NCI-H2107 (cell line): ENCODE measurements around the gene PAQR4.
"Not testable (repeated sequence)": the region's sequence is repeated elsewhere in the genome, so short reads cannot be mapped to it uniquely, and the experiment has no call there.

Source experiments
- DNase-seq: peaks from one replicate; lab custom pipeline; 2025; lab: John Stamatoyannopoulos, UW

Gene PAQR4

DNA sequence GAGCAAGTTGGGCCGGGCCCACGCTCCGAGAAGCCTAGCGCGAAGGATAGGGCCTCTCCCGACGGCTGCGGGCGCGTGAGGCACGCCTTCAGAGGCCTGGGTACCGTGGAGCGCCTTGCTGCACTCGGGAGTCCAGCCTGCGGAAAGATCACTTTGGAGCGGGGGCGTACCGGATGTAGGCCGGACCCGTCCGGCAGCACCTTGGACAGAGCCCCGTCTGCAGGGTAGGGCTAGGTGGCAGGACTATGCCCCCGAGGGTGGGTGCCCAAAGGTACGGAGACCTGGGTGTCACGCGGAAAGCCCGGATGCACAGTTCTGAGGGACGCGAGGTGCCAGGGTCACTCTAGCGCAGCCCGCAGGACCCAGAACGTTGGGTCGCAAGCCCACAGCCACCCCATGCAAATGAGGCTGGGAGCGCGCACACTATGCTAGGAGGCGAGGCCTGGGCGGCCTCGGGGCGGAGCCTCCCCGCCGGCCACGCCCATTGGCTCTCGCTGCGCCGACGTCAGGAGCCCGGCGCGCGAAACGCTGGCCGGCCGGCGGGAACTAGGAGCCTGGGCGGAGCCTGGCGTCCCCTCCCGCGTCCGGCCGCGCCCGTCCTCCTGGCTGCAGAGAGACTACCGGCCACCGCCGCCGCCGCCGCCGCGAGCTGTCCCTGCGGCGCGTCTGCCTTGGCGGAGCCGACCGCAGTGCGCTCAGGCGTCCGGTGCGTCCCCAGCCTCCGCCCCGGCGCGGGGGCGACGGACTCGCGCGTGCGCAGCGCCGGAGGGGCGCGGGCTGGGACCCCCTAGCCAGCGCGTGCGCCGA is at the start of gene PAQR4:
PAQR4 (plus strand) TSS at position 611 of the 807 bp plus-strand sequence. CDS start 327 bp downstream, outside the sequence.
- DNase-seq, result peak; percentile 76

DNA sequence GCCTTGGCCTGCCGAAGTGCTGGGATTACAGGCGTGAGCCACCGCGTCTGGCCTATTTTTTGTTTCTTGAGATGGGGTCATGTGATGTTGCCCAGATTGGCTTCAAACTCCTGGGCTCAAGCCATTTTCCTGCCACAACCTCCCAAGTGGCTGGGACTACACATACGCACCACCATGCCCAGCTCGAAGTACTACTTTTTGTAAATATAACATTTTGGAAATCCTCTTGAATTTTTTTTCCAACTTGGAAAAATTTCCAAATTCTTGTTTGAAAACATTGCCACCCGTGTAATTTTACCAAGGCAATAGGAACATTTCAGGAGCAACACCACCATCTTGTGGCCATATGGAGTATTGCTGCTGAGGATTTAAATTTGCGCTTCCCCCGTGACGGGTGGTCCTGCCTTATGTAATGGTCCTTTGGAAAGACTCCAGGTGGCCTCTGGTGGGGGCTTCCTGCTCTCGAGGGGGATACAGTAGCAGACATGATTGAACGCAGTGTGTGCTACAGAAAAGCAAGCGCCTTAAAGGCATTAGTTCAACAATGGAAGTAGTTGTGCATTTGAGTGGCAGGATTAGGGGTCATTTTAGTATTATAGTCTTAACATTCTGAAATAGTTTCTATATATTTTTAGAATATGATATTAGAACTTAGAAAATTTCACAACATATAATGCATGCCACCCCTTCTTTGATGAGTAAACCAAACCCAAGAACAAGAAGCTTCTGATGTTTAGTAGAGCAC is 49.5 kb upstream of the PAQR4 start:
- no peak for DNase-seq

DNA sequence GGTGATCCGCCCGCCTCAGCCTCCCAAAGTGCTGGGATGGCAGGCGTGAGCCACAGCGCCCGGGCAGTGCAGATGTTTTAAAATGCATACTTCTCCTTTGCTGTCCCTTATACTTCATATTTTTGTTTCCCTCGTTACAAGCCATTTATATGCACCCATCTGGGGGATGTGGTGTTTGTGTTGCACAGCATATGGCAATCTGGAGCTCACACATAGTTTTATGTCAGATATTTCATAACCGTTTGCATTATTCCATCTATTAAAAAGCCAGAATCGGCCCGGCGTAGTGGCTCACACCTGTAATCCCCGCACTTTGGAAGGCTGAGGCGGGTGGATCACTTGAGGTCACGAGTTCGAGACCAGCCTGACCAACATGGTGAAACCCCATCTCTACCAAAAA is 45.7 kb upstream of the PAQR4 start:
- no peak for DNase-seq

DNA sequence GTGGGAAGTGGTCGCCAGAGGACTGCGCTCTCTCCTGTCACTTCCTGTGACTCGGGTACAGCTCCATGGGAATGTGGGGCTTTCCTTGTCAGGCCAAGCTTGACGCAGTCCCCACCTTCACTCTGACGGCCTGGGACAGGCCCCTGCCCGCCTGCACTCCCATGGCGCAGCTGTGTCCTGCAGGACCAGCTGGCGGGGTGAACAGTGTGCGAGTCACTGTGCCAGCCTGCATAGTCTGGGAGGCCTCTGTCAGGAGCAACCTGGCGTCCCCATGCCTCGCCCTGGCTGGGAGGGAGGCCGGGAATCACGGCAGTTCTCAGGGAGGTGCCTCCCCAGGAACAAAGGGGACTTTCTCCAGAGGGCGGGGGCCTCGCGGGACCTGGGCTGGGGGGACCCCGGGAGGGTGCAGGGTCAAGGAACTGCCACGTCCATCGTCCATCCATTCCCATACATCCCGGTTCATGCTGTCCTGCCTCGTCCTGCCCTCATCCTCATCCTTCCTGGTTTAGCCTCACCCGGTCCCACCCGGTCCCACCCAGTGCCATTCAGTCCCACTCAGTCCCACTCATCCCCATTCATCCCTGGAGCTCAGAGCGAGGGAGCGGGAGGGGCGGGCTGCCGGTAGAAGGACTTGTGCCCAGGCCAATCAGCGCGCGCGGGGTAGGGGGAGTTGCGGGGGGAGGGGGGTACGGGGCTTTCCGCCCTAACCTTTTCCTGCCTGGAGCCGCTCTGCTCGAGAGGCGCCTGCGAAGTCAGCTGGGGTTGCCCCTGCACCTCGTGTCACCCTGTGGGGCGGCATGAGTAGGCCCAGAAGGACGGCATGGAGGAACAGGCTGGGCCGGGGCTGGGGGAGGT is 44.0 kb upstream of the PAQR4 start:
- DNase-seq, result no peak

DNA sequence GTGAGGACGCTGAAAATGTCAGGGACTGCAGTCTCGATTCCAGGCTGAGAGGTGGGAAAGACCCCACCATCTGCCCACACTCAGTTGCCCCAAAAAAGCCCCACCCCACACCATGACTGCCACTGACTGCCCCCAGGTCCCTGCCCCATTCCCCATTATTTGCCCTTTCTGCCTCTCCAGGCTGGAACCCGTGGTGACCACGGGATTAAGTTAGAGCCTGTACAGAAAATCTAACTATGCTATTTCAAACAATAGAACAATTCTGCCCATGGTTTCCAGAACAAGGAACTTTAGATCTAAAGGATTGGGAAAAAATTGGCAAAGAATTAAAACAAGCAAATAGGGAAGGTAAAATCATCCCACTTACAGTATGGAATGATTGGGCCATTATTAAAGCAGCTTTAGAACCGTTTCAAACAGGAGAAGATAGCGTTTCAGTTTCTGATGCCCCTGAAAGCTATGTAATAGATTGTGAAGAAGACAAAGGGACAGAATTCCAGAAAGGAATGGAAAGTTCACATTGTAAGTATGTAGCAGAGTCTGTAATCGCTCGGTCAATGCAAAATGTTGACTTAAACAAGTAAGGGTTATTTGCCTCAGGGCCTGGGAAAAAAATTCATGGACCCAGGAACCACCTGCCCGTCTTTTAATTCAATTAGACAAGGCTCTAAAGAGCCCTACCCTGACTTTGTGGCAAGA is 43.0 kb upstream of the PAQR4 start:
- DNase-seq, result no peak

DNA sequence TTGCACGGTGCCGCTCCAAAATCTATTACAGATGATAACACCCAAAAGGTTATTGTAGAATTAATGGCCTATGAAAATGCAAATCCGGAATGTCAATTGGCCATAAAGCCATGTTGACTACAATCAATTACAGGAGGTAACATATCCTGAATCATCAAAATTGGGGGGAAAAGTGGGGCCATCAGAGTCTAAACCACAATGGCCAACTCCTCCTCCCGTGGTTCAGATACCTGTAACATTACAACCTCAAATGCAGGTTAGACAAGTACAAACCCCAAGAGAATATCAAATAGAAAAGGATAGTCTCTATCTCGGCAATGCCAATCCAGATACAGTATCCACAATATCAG is 42.5 kb upstream of the PAQR4 start:
- DNase-seq, result no peak

DNA sequence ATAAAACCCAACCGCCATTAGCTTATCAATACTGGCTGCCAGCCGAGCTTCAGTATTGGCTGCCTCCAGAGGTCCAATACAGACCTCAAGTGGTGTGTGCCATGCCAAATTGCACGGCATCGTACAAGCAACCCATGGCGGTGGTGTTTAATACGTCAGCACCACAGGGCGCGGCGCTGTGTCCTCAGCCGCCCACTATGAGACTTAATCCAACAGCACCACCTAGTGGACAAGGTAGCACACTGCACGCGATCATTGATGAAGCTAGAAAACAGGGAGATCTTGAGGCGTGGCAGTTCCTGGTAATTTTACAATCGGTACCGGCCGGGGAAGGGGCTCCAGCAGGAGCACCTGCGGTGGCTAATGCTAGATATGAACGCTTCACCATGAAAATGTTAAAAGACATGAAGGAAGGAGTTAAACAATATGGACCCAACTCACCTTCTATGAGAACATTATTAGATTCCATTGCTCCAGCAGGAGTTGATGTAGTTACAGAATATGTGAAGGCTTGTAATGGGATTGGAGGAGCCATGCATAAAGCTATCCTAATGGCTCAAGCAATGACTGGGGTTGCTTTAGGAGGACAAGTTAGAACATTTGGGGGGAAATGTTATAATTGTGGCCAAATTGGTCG is 42.0 kb upstream of the PAQR4 start:
- DNase-seq, result peak; percentile 51

DNA sequence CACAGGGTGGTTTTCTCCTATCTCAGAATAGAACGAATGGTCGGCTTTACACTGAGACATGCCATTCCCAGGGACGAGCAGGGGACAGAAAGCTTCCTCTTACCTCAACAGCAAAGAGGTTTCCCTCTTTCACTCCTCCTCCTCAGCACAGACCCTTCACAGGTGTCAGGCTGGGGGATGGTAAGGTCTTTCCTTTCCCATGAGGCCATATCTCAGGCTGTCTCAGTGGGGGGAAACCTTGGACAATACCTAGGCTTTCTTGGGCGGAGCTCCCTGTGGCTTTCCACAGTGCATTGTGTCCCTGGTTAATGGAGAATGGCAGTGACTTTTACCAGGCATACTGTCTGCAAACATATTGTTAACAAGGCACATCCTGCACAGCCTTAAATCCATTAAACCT is 41.0 kb upstream of the PAQR4 start:
- not testable (repeated sequence) for DNase-seq

DNA sequence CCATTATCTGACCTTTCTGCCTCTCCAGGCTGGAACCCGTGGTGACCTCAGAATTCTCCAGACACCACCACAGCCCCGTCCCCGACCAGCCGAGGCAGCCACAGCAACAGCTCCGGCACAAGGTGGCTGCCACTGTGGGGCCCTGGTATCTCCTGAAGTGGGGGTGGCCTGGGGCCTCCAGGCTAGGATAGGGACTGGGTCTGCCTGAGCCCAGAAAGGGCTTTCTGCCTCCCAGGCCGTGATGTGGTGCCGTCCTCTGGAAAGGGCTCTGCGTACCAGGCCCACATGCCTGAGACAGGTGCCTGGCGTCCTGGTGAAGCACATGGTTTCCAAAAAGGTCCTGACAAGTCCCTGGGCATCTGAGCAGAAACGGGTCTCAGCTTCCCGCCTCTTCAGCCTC is 40.4 kb upstream of the PAQR4 start:
- no peak for DNase-seq

DNA sequence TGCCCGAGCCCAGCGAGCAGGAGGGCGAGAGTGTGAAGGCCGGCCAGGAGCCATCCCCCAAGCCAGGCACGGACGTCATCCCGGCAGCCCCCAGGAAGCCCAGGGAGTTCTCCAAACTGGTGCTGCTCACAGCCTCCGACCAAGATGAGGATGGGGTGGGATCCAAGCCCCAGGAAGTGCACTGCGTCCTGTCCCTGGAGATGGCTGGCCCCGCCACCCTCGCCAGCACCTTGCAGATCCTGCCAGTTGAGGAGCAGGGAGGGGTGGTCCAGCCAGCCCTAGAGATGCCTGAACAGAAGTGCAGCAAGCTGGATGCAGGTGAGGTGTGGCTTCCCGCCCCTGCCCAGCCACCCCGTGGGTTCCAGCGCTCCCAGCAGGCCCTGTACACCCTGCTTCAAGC is 39.5 kb upstream of the PAQR4 start:
- no peak for DNase-seq

DNA sequence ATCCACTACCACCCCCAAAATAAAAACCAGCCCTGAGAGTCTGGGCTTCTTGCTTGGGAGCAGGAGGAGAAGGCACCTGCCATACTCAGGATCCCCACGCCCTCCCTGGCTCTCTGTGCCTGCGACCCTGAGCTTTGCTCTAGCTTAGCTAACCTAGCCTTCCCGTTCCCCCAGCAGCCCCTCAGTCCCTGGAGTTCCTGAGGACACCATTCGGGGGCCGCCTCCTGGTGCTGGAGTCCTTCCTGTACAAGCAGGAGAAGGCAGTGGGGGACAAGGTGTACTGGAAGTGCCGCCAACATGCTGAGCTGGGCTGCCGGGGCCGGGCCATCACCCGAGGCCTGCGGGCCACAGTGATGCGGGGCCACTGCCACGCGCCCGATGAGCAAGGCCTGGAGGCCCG is 38.9 kb upstream of the PAQR4 start:
- DNase-seq, result no peak

DNA sequence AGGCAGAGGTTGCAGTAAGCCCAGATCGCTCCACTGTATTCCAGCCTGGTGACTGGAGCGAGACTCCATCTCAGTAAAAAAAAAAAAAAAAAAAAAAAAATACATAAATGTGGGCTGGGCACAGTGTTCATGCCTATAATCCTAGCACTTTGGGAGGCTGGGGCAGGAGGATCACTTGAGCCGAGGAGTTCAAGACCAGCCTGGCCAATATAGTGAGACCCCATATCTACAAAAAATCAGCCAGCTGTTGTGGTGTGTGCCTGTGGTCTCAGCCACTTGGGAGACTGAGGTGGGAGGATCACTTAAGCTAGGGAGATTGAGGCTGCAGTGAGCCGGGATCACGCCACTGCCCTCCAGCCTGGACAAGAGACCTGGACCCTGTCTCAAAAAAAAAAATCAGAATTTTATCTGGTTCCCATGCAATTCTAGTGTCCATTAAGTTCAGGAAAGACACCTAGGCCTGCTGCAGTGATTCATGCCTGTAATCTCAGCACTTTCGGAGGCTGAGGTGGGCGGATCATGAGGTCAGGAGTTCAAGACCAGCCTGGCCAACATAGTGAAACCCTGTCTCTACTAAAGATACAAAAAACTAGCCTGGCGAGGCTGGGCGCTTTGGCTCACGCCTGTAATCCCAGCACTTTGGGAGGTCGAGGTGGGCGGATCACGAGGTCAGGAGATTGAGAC is 37.8 kb upstream of the PAQR4 start:
- DNase-seq, result not testable (repeated sequence)

DNA sequence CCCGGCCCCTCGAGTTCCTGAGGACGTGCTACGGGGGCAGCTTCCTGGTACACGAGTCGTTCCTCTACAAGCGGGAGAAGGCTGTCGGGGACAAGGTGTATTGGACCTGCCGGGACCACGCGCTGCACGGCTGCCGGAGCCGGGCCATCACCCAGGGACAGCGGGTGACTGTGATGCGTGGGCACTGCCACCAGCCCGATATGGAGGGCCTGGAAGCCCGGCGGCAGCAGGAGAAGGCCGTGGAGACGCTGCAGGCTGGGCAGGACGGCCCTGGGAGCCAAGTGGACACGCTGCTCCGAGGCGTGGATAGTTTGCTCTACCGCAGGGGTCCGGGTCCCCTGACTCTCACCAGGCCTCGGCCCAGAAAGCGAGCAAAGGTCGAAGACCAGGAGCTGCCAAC is 36.0 kb upstream of the PAQR4 start:
- no peak for DNase-seq

DNA sequence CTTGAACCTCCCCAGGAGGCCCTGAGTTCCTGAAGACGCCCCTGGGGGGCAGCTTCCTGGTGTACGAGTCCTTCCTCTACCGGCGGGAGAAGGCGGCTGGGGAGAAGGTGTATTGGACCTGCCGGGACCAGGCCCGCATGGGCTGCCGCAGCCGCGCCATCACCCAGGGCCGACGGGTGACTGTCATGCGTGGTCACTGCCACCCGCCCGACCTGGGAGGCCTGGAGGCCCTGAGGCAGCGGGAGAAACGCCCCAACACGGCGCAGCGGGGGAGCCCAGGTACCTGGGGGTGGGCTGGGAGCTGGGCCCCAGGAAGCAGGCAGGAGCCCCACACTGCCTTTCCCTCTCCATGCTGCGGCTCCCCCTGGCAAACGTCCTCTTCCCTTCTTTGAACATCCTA is 35.4 kb upstream of the PAQR4 start:
- DNase-seq, result no peak

DNA sequence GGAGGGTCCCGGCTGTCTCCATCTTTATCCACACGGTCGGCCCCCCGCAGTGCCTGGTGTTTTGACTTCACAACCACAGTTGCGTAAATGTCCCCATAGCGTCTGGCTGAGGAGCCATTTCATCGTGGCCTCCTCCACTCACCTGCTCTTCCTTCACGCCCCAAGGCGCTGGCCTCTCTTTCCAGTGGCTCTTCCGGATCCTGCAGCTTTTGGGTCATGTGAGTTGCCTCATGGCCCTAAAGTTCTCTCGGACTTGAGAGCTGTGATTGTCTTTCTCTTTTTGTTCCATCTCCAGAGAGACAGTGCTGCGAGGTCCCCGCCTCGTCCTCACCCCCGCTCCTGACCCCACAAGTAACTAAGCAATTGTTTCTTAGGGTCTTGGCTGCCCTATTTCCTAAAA is 34.7 kb upstream of the PAQR4 start:
- no peak for DNase-seq

DNA sequence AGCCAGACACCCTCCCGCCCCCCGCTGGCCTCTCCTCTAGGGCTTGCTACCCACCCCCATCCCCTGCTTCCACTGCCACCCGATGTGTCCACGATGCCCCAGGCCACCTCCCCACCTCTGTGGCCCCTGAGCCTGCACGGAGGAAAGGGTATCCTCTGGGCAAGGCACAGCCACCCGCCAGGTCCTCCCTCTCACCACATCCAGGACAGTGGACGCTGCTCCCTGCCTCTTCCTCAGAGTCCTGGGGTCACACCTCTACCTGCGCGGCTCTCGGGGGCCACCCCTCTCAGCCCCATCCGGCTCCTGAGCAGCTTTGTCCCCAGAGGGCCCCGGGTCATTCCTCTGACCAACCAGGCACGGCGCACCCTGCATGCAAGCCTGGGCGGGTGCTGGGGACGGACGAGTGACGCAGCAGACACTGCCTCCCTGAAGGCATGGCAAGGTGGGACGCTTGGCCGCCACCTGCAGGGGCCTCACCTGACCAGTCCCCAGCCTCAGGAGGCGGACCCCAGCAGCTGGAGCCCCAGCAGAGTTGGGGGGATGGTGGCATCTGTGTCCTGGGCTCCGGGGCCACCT is 32.6 kb upstream of the PAQR4 start:
- no peak for DNase-seq

DNA sequence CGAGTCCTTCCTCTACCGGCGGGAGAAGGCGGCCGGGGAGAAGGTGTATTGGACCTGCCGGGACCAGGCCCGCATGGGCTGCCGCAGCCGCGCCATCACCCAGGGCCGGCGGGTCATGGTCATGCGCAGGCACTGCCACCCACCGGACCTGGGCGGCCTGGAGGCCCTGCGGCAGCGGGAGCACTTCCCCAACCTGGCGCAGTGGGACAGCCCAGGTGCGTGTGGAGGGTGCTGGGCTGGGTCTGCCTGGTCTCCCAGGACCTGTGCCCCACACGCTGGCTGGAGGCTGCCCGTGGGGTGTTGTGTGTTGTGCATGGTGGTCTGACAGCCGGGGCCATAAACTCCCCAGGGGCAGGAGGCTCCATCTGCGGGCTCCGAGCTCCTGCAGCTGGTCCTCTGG is 32.0 kb upstream of the PAQR4 start:
- no peak for DNase-seq

DNA sequence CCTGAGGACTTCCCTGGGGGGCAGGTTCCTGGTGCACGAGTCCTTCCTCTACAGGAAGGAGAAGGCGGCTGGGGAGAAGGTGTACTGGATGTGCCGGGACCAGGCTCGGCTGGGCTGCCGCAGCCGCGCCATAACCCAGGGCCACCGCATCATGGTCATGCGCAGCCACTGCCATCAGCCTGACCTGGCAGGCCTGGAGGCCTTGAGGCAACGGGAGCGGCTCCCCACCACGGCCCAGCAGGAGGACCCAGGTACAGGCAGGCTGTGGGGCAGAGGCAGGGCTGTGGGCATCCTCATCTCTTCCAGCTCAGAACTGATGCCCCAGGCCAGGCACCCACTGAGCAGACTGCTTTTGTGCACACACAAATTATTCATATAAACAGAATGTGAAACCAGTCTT is 30.9 kb upstream of the PAQR4 start:
- no peak for DNase-seq

DNA sequence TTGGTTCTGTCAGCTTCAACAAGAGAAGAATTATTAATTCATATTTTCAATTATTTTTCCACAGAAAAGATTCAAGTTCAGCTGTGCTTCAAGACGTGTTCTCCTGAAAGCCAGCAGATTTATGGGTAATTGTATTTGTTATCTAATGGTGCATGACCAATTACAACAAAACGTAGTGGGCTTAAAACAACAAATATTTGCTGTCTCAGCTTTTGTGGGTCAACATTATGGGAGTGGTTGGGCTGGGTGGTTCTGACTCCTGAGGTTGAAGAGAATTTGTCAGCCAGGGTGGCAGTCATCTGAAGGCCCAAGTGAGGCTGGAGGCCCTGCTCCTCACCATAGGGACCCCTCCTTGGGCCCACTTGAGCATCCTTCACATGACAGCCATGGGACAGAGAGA is 29.2 kb upstream of the PAQR4 start:
- DNase-seq, result no peak

DNA sequence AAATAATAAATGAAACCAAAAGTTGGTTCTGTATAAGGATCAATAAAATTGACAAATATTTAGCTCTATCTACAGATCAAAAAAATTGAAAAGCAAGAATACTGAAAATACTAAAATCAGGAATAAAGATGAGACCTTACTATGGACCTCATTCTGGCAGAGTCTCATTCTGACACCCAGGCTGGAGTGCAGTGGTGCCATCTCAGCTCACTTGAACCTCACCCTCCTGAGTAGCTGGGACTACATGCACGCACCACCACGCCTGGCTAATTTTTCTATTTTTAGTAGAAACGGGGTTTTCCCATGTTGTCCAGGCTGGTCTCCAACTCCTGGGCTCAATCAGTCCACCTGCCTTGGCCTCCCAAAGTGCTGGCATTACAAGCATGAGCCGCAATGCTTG is 27.1 kb upstream of the PAQR4 start:
- no peak for DNase-seq

DNA sequence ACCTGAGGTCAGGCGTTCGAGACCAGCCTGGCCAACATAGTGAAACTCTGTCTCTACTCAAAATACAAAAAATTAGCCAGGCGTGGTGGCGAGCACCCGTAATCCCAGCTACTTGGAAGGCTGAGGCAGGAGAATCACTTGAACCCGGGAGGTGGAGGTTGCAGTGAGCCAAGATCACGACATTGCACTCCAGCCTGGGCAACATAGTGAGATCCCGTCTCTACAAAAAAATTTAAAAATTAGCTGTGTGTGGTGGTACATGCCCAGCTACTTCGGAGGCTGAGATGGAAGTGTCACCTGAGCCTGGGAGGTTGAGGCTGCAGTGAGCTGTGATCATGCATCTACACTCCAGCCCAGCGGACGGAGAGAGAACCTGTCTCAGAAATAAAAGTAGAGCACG is 25.4 kb upstream of the PAQR4 start:
- not testable (repeated sequence) for DNase-seq
